ENCODE data around the gene EGFL6.

- TF ChIP-seq, protein P1, sequence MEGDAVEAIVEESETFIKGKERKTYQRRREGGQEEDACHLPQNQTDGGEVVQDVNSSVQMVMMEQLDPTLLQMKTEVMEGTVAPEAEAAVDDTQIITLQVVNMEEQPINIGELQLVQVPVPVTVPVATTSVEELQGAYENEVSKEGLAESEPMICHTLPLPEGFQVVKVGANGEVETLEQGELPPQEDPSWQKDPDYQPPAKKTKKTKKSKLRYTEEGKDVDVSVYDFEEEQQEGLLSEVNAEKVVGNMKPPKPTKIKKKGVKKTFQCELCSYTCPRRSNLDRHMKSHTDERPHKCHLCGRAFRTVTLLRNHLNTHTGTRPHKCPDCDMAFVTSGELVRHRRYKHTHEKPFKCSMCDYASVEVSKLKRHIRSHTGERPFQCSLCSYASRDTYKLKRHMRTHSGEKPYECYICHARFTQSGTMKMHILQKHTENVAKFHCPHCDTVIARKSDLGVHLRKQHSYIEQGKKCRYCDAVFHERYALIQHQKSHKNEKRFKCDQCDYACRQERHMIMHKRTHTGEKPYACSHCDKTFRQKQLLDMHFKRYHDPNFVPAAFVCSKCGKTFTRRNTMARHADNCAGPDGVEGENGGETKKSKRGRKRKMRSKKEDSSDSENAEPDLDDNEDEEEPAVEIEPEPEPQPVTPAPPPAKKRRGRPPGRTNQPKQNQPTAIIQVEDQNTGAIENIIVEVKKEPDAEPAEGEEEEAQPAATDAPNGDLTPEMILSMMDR (IDR thresholded peaks at IDR 0.05; ENCODE audit: low read depth, low read length), result no peak
- TF ChIP-seq, protein P2, sequence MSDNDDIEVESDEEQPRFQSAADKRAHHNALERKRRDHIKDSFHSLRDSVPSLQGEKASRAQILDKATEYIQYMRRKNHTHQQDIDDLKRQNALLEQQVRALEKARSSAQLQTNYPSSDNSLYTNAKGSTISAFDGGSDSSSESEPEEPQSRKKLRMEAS (IDR thresholded peaks at IDR 0.05; ENCODE audit: low read depth, low read length), result no peak
Observed at GRCh38 chrX:13661735-13662288, 92.4 kb downstream of the EGFL6 start.
